Esophagus muscularis mucosa (tissue), 4 donors: ENCODE results near the gene SLC38A8.

Source experiments
- CTCF ChIP-seq, 3 experiments: fragments of 200-600 bp in 2 of 3; fragments of 450-650 bp in 1 of 3; sonication (generic) in 2 of 3; IDR thresholded peaks; one replicate each; pipeline ENCODE4 v1.5.1; 2017 to 2019; ENCODE audit warnings: antibody characterized with exemption in 3 of 3, mild to moderate bottlenecking in 2 of 3, moderate library complexity in 1 of 3
- EP300 ChIP-seq: sonication (generic); formaldehyde crosslinking; IDR thresholded peaks from one replicate; pipeline ENCODE4 v1.6.1; 2017; ENCODE audit warnings: antibody characterized with exemption
- POLR2A ChIP-seq: fragments of 450-650 bp; IDR thresholded peaks from one replicate; pipeline ENCODE4 v1.6.1; 2017; ENCODE audit warnings: antibody characterized with exemption, moderate library complexity, mild to moderate bottlenecking, low read depth

DNA sequence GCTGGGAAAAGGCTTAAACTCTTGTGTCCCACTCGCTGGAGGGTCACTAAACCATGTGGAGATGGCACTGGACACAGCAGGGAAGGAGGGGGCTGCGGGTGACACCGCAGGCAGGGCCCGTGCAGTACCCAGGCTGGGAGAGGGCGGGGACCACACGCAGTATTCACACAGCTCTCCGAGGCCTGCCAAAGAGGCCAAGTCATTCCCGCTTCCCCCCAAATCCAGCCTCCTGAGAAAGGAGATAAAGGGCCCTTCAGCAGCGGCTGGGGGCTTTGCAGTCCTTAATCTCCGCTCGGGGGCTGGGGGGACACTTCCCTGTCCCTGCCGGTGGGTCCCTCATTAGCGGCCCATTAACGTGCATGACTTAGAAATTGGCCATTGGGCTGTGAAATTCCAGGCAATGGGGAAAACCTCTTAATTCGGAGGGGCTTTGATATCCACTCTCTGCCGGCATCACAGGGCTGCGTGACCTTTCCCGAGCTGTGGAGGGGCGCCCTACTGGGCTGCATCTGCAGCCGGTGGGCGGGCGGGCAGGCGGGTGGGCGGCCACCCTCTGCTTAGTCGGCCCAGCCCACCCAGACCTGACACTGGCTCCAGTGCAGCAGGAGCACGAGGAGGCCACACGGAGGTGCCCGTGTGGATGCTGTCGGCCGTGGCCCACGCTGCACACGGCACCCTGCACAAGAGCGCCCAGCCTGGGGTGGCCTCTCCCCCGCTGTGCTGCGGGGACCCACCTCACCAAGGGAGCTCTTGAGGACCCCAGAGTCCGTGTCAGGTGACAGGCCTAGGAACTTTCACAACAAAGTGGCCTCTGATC is 2.6 kb upstream of the SLC38A8 start:
- TF ChIP-seq EP300 (no peak), POLR2A (no peak), CTCF (IDR thresholded peaks at IDR 0.05) (no peak)
